Measurements from ENCODE around the gene TRIM41.
"Not testable (repeated sequence)": the region's sequence is repeated elsewhere in the genome, so short reads cannot be mapped to it uniquely, and the experiment has no call there.

Gene TRIM41

DNA sequence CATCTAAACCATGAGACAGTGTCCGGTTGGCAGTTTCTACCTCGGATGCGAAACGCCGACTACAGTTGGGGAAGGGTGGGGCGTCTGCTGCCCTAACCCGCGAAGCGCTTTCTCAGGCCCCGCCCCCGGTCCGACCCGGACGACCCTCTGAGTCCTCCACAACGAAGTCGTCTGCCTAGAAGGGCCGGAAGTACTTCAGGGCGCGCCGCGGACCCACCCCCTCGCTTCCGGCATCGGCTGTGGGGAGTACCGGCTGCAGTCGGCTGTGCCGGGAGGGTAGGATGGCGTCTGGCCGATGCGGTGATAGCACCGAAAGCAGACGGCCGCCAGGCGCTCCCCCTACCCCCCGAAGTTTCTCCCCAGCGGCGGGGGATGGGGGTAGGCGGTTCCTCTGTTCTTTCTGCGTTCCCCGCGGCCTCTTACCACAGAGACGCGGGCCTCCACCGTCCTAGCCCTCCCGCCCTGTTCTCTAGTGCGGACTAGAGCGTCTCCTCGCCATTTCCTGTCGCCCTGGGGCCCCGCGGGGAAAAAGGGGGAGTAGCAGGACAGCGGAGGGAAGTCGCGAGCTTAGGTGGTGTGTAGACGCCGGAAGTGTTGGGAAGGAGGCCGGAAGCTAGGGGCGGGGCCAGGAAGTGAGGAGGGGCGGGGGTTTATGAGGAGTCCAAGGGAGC lies at the start of gene TRIM41:
Gene TRIM41 (plus strand): TSS at position 224 of the 671 bp plus-strand sequence. CDS start 719 bp downstream, outside the sequence.
- peak; percentile 98 for DNase-seq

DNA sequence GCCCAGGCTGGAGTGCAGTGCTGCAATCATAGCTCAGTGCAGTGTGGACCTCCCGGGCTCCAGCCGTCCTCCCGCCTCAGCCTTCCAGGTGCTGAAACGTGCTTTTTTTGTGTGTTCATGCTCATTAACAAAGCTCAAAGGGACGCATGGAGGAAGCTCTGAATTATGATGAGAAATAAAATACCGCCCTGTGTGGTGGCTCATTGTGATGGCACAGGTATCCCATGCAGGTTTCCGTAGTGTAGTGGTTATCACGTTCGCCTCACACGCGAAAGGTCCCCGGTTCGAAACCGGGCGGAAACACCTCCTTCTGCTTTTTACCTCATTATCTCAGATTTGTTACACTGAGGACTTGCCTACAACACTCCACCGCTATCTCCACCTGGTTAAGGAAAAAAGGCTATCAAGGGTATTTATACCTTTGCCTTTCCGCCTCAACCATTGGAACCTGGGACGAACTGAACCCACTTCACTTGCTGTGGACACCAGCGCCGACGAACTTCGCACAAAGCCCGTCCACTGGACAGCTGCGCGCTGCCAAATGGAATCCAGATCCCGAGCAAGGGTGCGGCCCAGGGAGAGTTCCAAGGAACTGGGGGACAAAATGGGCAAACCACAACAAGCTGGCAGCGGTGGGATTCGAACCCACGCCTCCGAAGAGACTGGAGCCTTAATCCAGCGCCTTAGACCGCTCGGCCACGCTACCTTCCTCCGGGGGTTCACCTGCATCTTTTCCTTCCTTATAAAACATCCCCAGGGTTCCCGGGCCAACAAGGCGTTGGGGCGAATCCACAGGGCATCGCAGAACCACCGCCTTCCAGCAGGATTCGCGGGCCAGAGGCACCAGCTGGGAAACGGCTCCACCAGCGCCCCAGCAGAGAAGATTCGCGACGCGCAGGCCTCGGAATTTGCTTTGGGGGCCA lies 49.4 kb upstream of the TRIM41 start:
- DNase-seq = peak; percentile 62

GRCh38 chr5:181176254-181176952 lies 46.7 kb upstream of the TRIM41 start:
- DNase-seq = no peak

- DNase-seq = not testable (repeated sequence)
These were observed 45.5 kb upstream of the TRIM41 start for GRCh38 chr5:181177559-181177958.

DNA sequence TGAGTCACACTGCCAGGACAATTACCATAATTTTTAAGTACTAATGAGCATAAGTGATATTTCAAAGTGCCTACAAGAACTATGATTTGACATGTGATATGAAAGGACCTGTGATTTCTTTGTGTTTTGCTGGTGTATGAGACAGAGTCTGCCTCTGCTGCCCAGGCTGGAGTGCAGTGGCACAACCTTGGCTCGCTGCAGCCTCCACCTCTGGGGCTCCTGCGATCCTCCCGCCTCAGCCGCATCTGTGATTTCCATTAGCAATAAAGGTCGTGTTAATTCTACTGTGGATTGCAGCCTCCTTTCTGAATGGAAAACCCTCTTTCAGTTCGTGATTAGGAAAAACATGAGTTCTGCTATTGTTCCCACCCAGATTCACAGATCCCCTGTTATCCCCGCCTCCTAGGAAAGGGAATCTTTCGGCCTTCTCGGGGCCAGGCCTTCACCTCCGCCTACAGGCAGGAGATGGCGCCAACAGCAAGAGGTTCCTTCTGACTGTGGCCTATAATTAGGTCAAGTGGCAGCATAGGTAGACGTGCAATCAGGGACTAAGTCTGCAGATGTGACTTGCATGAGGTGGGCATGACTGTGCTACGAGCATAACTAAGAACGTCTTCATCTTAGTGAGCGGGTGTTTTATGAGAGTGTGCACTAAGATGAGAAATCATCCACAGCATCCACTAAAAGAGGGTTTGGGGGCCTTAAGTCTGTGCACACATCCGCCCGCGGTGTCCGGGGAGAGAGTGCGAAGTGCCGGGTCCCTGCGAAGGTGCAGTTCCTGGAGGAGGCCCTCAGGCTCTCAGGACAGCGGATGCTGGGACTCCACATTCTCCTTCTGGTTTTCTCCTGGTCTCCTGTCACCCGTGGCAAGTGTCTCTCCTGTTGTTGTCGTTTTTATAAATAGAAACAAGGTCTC lies 41.2 kb upstream of the TRIM41 start:
- DNase-seq = peak; percentile 79

DNA sequence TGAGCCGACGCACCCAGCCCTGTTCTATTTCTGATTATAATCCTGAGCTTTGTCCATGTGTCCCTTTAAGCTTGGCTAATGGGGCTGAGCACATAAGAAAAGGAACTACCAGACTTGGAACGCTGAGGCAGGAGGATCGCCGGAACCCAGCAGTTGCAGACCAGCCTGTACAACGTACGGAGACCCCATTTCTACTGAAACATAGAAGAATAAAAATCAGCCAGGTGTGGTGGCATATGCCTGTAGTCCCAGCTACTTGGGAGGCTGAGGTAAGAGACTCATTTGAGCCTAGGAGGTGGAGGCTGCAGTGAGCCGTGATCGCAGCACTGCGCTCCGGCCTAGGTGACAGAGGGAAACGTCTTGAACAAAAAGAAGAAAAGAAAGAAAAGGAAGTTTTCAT lies 40.4 kb upstream of the TRIM41 start:
- no peak for DNase-seq

- no peak for DNase-seq
These were observed 38.2 kb upstream of the TRIM41 start for GRCh38 chr5:181184845-181185216.

DNA sequence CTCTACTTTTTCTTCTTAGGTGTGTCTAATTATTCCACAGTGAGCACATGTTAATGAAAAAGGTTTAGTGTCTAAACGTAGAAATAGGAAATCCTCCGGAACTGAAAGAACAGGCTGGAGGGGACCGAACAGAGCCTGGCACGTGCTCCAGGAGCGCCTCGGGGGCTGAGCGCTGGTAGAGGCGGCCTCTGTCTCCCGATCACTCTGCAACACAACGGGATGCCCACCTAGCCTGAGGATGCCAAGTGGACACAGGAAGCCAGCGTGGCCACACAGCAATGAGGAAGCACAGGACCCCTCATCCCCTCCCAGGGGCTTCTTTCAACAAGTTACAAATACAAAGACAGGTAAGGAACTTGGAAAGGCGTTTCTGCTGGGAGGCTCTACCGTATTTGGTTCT lies 37.5 kb upstream of the TRIM41 start:
- no peak for DNase-seq

DNA sequence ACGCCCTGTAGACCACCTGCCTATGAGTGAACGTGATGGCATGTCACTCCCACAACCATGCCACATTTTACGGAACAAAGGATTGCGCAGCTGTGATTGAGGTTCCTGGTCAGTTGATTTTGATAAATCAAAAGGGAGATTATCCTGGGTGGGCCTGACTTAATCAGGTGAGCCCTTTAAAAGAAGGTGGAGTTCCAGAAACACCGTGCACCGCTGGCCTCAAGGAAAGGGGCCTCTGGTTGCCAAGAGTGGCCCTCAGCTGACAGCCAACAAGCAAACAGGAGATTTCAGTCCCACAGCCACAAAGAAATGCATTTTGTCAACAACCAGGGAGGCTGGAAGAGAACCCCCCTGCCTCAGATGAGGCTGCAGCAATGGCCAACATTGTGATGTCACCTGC lies 37.1 kb upstream of the TRIM41 start:
- no peak for DNase-seq

GRCh38 chr5:181186986-181187499 lies 36.0 kb upstream of the TRIM41 start:
- DNase-seq = no peak

DNA sequence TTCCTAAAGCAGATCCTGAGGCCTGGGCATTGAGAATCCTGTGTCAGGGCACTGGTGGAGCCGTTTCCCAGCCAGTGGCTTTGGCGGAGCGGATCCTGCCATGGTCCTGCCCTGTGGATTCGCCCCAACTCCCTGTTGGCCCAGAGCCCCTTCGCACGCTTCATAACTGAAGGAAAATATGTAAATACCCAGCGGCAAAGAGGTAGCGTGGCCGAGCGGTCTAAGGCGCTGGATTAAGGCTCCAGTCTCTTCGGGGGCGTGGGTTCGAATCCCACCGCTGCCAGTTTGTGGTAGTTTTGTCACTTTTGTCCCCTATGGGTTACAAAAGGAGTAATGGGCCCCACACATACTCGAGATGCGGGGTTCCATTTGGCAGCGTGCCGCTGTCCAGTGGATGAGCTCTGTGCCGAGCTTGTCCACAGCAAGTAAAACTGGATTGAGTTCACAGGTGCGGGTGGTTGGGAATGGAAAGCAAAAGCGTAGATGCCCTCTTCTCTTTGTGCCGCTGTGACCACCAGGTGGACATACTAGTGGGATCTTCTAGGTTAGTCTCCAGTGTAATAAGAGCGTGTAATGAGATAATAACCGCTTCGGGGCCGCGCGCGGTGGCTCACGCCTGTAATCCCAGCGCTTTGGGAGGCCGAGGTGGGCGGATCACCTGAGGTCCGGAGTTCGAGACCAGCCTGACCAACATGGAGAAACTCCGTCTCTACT lies 35.4 kb upstream of the TRIM41 start:
- DNase-seq = peak; percentile 61

GRCh38 chr5:181188700-181189362 lies 34.2 kb upstream of the TRIM41 start:
- DNase-seq = peak; percentile 87

DNA sequence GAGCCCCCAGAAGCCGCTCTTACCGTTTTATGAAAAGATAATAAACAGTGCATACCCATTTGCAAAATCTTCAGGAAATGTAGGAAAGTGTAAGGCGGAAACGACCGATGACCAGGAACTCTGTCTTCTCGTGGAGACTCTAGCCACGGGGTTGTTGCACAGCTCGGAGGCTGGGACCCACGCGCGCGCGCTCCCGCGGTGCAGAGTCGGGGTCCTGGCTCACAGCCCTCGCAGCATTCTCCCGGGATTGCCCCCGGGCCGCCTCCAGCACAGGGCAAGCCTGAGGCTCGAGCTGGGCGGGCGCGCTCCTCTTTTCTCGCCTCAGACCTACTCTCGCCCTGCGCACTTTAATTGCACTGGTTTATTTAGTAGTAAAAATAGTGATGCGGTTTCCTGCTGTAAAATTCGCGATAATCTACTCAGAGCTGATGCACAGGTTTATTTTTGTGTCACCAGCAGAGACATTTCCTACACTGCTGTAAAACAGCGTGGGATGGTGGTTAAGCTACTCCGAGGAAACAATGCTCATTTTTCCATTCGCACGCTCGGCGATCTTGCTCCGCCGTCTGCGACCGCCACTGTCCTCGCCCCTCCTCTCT lies 33.6 kb upstream of the TRIM41 start:
- peak; percentile 69 for DNase-seq

DNA sequence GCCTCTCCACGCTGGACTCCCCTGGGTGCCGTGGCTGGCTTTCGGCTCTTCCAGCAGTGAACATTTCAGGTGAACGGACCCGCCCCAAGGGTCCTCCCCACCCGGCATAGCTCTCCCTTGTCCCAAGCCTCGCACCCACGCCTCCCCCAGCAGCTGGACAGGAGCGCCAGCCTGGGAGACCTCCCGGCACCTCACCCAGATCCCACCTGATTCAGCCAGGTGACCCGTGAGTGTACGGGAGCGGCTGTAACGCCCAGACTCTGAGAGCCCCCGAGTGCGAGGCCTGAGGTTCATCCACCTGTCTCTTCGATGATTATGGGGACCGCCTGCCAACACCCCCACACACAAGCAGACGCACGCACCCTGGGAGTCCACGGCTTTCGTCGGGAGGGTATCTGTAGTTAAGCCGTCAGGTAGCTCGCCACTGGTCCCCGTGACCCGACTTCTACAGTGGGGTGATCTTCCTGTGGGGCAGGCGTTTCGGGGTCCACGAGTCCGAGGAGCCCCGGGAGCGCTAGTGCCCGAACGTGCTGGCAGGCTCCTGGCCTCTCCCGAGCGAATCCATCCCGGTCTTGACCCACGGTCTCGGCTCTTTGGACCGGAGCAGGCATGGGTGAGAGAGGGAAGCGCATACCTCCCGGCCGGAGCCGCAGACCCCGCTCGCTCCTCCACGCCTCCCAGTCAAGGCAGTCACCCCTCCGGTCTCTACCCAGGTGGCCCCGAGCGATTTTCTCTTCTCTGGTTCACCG lies 32.9 kb upstream of the TRIM41 start:
- DNase-seq = peak; percentile 42

DNA sequence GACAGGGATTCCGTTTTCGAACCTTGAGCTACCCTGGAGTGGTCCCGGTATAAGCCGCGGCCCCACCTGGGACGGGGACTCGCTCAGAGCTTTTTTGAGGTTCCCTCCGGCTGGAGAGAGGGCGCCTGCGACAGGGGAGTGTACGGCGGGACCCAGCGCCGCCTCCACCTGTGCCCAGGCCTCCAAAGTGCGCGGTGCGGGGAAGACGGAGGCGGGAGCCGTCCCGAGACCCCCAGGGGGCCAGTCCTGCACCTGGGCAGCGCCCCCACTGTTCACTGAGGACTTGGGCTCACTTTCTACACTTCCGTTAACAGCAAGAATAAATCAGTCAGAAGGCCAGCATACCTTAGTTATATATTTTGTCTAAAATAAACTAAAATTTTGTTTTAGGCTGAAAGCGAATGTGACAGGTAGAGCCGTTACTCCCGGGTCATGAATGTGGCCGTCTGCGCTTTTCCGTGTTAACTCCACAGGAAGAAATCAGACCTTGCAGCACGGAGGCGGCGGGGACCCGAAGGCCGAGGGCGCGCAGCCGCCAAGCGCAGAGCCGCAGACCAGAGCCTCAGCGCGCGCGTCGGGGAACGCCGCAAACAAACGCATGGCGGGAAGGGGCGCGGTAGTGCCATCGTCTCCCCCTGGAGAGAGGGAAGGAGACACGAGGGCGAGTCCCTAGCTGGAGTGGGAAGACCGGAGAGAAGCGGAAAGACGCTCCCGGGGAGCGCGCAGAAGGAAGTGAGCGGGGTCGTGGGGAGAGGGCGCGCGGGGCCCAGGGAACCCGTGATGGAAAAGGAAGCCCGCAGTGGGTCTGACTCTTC lies 32.2 kb upstream of the TRIM41 start:
- peak; percentile 52 for DNase-seq

- peak; percentile 98 for DNase-seq
These were observed 31.4 kb upstream of the TRIM41 start for GRCh38 chr5:181191526-181192336.

GRCh38 chr5:181192337-181193046 lies 30.6 kb upstream of the TRIM41 start:
- no peak for DNase-seq

Measured in CD4-positive, alpha-beta T cell treated with Interleukin-12 subunit alpha and Interleukin-12 subunit beta, for 1 hour (primary cell).